HG02884 (cell line): ENCODE results near the gene APRT.

Experiments used
- ATAC-seq: cut with Tn5 transposase; IDR thresholded peaks from one replicate; pipeline ENCODE4 v1.9.1; 2021; ENCODE audit warnings: mild to moderate bottlenecking, moderate library complexity; ENCODE audit not compliant: unreplicated experiment

Gene APRT

DNA sequence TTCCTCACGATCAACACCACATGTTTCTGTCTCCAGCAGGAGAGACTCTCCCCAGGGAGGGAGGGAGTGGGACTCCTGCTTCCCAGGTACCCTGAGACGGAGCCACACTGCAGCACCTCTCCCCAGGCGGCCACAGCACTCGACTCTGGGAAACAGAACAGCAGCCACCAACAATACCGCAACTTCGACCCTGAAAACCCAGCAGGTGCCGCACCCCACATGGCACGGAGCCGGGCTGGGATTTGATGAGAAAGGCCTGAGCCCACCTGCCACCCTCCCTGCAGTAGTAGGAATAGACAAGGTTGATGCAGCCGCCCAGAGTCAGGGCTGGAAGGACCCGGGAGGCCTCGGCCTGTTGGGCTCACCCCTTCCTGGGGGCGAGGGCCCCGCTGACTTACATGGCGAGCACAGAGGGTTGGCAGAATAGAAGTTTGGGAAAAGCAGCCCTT, 30.6 kb upstream of the APRT start:
- ATAC-seq: no peak

DNA sequence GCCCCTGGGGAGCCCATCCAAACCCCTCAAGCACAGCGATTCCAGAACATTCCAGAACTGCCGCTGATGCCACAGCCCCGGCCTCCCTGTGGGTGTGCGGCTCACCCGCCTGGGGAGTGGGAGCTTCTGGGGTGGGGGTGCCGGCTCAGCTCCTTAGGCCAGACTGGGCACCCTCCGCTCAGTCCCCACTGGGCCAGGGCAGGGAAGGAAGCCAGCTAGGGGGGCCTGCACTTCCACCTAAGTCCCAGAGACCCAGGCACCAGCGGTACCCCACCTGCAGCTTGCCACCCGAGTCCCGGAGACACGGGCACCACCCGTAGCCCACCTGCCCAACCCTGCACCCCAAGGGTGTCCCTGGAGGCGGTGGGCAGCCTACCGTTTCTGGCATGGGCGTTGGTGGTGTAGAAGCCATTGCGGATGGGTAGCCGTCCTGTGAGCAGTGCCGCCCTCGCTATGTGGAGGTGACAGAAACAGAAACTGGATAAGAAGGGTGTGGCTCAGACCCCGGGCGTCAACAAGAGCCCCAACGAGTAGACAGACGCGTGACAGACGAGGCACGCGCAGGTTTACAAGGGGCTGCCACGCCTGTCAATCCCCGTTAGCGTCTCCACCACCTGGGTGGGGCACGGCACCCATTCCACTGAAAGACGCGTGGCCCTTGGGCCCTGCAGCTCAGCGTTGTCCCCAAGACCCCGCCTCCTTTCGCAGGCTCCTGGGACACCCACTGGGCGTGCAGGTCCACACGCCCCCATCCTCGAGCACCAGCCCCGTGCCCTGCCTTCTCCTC, 30.0 kb upstream of the APRT start:
- ATAC-seq: no peak

DNA sequence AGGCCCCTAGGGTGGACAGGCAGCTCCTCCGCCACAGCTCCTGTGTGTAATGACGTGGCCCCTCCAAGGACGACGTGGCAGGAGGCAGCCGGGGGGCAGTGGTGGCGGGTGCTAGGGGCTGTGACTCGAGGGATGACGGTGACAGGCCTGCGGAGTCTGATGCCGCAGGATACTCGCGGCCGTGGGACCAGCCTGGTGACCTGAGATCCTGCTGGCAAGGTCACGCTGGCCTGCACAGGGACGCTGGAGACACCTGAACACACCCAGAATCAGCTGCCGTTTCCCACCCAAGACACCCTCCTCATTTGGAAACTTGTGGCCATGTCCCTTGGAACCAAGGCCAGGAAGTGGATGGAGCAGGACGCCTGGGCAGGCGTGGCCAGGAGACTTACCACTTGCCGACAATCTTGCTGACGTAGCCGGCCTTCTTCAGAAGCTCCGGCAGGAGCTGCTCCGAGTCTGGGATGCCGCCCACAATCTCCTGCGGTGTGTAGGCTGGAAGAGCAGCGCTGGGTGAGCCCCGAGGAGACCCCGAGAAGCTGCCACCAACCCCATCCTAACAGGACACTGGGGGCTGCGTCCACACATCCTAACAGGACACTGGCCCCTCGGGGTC, 29.0 kb upstream of the APRT start:
- no peak for ATAC-seq

DNA sequence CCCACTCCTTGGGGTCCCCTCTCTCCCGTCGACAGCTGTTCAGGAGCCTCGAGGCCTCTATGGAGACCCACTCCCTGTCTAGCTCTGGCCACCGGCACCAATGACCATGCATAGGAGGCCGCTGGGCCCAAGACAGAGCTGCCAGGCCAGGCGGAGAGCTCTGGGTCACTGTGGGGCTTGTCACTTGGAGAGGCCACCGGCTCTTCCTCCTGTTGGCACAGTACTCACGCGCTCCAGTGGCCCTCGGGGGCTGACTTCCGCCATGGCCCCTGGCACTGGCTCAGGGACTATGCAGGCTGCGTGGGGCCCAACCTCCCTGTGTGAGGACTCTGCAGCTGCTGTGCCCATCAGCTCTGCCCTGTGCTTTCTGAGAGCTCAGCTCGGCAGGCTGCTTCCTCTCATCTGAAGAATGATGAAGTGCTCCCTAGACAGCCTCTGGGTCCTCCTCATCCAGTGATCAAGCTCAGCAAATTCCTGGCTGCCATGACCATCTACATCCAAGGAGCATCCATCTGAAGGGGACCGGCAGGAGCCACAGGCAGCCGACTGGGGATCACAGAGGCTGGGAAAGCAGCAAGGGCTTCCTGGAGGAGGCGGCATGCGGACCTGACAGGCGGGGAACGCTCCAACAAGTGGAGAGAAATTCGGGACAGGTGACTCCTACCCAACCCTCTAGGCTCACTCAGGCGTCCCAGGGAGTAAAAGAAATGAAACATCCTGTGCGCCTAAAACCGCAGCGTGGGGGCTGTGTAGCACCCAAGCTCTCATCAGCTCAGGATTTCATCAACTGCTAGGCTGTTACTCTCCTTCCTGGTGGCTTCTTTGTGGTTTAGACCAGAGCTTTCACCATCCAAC, 28.2 kb upstream of the APRT start:
- no peak for ATAC-seq

- no peak for ATAC-seq
These were observed 27.4 kb upstream of the APRT start for GRCh38 chr16:88839026-88839529.

DNA sequence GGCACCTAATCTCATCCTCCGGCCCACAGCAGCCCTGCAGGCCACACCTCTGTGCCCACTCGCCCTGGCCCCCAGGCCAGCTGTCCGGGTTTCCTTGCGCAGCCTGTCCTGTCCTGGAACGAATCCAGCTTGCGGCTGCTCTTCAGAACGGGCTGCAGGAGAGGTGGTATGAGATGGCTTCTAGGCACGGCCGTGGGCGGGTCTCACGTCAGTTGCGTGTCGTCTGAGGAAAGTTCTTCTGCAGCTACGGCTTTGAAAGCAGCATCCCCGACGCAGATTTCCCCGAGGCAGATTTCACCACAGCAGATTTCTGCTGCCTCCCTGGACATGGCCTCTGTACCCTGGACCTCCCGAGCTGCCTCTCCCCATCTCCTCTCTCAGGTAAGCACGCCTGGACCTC, 26.8 kb upstream of the APRT start:
- no peak for ATAC-seq

DNA sequence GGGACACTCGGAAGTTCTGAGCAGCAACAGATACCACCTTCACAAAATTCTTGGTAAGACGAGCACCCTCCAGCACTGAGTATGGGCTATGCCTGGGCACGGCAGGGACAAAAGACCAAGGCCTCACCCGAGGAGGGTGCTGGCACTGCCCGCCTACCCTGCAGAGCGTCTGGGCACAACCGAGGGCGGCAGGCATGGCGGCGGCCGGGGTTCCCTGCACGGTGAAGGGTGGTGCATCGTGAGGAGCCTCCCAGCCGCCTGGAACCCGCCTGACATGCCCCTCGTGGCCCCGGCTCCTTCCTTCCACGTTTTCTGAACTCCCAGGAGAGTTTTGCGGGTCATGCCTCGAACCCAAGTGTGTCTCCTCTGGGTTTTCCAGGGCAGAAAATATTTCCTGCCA, 26.1 kb upstream of the APRT start:
- ATAC-seq: no peak

GRCh38 chr16:88836791-88837190, 25.1 kb upstream of the APRT start:
- ATAC-seq: no peak

GRCh38 chr16:88835818-88836217, 24.1 kb upstream of the APRT start:
- no peak for ATAC-seq

DNA sequence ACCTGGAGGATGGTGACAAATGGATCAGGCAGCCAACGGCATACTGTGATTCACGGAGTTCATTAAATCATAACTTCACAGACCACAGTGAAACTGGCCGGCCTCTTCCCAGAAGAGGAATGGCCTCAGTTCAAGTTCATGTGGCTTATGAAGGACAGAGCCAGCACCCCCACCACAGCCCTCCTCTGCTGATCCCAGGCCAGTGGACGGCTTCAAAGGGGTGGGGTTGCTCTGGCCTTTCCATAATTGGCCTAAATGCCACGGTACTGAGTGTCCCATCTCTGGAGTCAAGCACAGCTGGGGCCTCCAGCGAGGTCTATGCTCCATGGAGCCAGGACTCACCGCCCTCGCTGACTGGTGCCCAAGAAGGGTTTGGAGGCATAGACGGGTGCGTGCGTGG, 23.7 kb upstream of the APRT start:
- no peak for ATAC-seq

- no peak for ATAC-seq
These were observed 22.9 kb upstream of the APRT start for GRCh38 chr16:88834670-88835069.

DNA sequence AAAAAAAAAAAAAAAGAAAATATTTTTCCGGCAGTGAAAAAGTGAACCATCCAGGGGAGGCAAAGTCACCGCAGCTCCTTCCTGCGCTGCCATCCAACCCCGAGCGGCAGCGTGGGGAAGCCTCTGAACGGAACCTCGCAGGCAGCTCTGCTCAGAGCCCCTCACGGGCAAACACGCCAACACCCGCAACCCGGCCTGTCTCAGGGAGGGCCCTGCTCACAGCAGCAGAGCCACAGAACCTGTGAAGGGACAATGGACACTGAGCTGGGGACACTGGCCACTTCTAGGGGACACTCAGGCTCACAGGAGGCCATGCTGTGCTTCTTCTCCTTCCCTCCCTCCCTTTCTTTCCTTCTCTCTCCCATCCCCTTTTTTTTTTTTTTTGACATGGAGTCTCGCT, 21.4 kb upstream of the APRT start:
- no peak for ATAC-seq

DNA sequence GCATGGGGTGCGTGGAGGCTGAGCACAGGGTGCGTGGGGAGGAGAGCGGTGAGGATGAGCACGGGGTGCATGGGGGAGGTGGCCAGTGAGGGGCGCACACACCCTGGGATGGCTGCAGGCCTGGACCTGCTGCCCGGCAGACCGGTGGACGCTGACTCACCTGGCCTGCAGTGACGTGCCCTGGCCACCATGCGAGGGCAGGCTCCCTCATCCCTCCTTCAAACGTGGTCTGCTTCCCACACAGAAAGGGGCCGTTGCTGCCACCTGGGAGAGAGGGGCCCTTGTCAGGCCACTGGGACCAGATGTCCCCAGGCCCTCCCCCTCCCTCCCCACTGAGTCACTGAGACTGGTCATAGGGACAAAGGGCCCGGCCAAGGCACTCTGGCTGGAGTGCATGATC, 20.1 kb upstream of the APRT start:
- ATAC-seq: no peak

DNA sequence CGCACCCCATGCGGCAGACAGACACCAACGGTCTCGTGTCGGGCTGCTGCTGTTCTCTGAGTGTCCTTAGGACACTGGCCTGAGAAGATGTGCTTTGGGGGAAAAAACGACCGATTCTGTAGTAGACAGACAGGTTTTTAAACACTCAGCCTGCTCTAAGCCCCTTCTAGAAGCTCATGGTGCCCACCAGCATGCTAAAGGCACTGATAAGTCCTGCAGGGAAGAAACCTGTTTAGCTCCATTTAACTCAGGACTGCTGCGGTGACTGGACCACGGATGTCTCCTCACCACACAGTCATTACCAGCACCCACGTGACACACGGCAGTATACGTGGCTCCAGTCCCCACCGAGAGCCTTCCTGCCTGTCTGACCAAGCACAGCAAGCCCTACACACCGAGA, 19.1 kb upstream of the APRT start:
- ATAC-seq: no peak

- ATAC-seq: no peak
These were observed 18.5 kb upstream of the APRT start for GRCh38 chr16:88830258-88830657.

DNA sequence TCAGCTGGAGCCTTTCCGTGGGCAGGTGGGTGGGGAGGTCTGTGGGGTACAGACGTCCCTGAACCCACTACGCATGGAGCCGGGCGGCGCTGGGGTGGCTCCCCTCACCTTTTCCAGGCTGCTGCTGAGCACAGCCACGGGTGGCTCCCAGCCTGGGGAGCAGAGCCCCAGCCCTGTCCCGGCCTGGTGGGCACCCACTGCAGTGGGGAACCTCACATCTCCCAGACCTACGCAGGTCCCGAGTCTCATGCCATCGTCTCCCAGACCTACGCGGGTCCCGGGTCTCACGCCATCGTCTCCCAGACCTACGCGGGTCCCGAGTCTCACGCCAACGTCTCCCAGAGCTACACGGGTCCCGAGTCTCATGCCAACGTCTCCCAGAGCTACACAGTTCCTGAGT, 17.0 kb upstream of the APRT start:
- ATAC-seq: no peak

DNA sequence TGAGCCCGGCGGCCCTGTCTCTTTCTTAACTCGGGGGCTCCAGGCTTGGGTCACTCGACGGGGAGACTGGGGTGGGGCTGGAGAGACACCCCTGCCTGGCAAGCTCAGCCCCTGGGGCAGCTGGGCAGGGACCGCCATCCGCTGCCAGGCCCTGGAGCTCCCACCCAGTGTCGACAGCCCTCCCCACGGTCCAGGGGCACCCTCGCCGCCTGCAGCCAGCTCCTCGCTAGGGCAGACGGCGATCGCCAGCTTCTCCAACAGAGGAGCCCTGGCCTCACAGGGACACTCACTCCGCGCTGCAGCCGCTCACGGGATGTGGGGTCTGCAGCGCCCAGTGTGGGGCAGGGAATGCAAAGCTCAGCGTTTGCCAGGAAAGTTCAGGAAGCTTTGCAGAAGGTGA, 16.0 kb upstream of the APRT start:
- ATAC-seq: no peak

DNA sequence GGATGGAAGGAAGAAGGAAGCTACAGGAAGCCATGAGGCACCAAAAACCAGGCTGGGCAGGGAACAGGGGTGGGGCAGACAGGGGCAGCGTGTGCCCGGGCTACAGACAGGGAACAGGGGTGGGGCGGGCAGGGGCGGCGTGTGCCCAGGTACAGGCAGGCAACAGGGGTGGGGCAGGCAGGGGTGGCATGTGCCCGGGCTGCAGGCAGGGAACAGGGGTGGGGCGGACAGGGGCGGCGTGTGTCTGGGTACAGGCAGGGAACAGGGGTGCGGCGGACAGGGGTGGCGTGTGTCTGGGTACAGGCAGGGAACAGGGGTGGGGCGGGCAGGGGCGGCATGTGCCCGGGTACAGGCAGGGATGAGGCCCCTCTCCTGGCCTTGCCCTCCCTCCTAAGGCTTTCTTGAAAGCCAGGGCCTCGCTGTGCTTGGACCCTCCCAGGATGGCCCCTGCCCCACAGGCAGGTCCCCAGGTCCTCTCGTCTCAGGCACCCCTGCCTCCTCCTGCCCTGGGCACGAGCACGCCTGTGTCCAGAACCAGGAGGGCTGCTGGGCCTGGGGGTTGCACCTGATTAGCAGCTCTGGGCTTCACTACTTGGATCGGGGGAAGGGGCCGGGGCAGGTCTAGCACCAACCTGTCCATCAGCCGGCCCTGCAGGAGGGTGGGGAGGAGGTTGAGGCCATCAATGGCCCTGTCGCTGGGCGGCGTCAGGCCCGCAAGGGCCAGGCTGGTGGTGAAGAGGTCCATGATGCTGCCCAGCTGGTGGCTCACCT, 14.5 kb upstream of the APRT start:
- no peak for ATAC-seq

GRCh38 chr16:88825146-88825545, 13.4 kb upstream of the APRT start:
- no peak for ATAC-seq

DNA sequence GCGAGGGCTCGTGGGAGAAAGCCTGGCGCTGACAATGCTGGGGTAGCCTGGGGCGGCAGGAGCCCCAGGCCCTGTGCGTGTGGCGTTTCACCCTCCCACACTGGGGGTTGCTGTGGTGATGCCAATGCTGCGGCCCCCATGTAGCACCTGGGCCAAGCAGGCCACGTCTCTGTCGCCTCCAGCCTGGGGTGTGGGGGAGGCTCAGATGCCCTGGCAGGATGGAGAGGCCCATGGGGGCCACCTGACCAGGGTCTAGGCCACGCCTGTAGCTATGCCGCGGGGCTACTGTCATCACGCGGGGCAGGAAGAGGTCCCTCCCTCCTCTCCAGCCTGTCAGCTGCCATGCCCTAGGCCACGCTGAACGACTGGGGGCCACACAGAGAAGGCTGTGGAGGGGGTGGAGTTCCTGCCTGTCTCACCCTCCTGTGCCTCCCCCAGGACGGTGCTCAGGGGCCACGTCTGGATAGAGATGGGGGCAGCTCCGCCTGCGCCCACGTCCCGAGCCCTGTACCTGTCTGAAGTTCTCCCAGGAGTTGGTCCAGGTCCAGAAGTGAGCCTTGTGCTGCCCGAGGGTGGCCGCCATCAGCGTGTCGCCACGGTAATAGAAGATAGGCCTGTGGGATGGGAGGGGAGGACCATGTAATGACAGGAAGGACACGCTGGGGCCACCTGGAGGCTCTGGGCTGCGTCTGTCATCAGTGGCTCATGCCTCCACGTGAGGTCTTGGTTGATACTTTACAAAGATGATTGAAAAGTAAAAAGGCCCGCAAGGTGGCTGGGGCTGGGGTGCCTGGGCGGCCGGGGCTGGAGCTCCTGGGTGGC, 12.7 kb upstream of the APRT start:
- ATAC-seq: no peak
